ENCODE results near the gene LPCAT4.

LPCAT4 gene

DNA sequence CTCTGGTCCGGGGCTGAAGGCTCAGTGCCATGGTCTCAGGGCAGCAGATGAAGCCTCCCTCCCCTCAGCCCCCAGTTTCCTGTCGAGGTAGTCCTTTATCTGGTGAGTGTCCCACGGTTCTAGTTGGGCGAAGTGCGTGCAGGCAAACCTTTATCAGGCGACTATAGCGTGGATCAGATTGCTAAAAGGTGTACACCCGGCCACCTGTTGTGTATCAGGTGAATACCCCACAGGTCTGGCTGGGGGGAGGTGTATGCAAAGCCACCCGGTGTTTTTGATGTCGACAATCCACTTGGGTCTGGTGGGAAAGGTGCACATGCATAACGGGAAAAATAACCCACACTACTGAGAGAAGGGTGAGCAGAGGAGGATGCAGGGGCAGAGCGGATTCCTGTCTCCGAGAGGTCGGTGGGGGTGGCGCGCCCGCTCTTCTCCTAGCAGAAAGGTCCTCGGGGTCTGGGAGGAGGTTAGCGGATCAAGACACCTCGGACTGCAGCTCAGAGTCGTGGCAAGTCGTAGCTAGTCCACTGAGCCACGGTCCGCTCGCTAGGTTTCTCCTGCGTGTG lies 29.9 kb downstream of the LPCAT4 start:
- Mint-ChIP-seq H3K36me3 (peaks cover 9% of the 10 kb centered on the region), H3K9me3 (no peaks in the 10 kb centered on the region), H3K4me3 (peak overlapping the region; percentile 99), H3K27me3 (no peaks in the 10 kb centered on the region), H3K27ac (peak overlapping the region; percentile 98), H3K4me1 (peaks cover 27% of the 10 kb centered on the region)
- peak; percentile 4 for ATAC-seq (ENCODE audit: low read depth)
- DNase-seq (ENCODE audit: low spot score in 2 of 2) = peak in 1 of 2 donors; percentile 10

DNA sequence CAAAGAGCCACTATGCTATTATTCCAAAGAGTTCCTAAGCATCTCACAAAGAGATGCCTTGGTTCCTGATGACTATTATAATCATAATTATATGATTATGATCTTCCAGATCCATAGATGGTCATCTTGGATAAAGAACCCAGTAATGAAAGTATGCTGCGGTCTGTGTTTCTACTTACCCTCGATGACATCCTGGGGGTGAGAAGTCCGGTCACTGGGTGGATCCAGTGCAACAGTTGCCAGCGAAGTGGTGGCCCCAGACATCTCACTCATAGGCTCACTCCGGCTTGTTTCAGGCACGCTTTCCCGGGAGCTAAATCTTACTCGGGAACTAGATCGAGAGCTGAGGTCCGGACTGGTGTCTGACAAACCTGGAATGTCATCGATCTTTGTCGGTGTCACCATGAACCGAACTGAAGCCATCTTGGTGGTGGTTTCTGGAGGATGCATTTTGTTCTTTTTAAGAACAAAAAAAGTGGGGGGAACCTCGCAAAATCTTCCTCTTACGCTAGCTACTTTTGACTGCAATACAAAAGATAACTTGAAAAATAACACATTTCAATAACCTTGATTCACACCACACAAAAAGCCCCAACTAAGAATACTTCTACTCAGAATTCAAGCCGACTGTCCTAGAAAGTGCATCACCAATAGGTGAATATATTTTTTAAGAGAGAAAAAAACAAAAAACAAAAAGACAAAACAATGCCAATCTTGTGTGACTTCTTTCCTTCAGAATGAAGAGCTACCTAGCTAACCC lies 30.6 kb downstream of the LPCAT4 start:
- H3K4me1 Mint-ChIP-seq = peaks cover 27% of the 10 kb centered on the region
- no peaks in the 10 kb centered on the region for H3K27me3 Mint-ChIP-seq
- DNase-seq (ENCODE audit: low spot score in 2 of 2) (no peak), ATAC-seq (ENCODE audit: low read depth) (no peak)
- H3K27ac Mint-ChIP-seq = peak overlapping the region; percentile 98
- peaks cover 7% of the 10 kb centered on the region for H3K36me3 Mint-ChIP-seq
- no peaks in the 10 kb centered on the region for H3K9me3 Mint-ChIP-seq
- peak overlapping the region; percentile 99 for H3K4me3 Mint-ChIP-seq

DNA sequence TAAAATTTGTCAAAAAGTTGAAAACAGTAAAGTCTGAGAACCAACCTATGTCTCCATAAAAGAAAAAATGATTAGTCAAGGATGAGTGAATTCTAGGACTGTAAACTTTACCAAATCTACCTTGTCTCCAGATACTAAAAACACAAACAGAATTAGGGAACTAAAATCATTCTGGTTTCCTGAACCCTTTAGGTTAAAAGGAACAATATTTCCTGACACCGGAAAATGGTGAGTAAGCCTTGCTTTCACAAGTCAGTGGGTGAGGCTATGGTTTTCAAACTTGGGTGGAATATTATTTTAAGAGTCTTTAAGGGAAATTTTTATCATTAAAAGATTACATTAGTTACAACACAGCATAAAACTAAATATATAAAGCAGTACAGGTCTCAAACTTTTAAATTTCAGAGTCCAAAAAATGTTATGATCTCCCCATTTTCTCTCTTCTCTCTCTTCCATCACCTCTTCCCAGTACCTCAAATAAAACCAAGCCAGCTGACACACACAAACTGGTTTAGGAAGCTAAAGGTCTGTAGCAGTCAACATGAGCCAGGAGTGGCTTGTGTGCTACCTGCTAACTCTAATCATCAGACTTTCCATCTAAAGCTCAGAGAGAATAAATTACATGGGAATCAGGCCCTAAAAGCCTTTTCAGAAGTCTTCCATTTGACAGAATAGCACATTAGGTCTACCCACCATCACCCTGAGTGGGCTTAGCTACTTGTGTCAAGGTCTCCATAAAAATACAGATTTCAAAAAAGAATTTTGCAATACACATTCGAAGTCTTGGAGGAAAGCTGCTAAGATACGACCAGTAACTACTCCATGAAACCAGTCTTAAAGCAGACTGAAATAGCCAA lies 31.6 kb downstream of the LPCAT4 start:
- ATAC-seq (ENCODE audit: low read depth) = no peak
- no peaks in the 10 kb centered on the region for H3K9me3 Mint-ChIP-seq
- H3K36me3 Mint-ChIP-seq = peaks cover 3% of the 10 kb centered on the region
- peak overlapping the region; percentile 99 for H3K4me3 Mint-ChIP-seq
- DNase-seq (ENCODE audit: low spot score in 2 of 2) = no peak
- no peaks in the 10 kb centered on the region for H3K27me3 Mint-ChIP-seq
- H3K27ac Mint-ChIP-seq = peak overlapping the region; percentile 98
- peaks cover 28% of the 10 kb centered on the region for H3K4me1 Mint-ChIP-seq

DNA sequence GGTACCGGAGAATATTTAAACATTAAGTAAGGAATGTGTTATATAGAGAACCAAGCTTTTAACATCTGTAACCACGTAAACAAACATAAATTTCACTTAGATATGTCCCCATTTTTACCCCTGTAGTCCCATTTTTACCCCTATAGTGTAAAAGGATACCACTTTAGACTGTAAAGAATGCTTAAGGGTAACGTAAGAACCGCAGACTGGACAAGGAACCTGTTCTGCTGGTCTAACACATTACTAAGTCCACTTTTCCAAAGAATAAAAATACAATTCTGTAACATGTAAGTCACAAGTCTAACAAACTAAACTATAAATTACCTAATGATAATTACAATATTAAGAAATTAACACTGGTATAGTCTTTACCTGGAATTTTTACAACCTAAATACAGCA lies 32.3 kb downstream of the LPCAT4 start:
- Mint-ChIP-seq H3K27ac (peak overlapping the region; percentile 98), H3K9me3 (no peaks in the 10 kb centered on the region), H3K27me3 (no peaks in the 10 kb centered on the region), H3K4me3 (peak overlapping the region; percentile 99), H3K36me3 (peaks cover 7% of the 10 kb centered on the region), H3K4me1 (peaks cover 32% of the 10 kb centered on the region)
- ATAC-seq (ENCODE audit: low read depth) = no peak
- DNase-seq (ENCODE audit: low spot score in 2 of 2) = no peak

DNA sequence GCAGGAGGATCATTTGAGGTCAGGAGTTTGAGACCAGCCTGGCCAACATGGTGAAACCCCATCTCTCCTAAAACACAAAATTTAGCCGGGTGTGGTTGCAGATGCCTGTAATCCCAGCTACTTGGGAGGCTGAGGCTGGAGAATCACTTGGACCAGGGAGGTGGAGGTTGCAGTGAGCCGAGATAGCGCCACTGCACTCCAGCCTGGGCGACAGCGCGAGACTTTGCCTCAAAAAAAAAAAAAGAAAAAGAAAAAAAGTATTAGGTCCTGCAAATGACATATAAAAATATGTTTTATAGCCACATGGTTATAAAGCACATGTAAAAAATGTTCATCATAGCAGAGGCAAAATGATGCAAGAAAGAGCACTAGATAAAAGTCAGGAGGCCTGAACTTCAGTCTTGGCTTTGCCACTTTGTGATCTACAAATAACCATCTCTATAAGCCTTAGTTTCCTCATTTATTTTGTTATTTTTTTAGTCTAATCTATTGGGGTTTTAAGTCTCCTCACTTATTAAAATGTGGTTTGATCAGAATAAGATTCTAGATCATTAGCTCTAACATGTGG lies 34.4 kb downstream of the LPCAT4 start:
- no peak for DNase-seq (ENCODE audit: low spot score in 2 of 2)
- Mint-ChIP-seq H3K36me3 (peaks cover 7% of the 10 kb centered on the region), H3K27me3 (no peaks in the 10 kb centered on the region), H3K4me1 (peaks cover 41% of the 10 kb centered on the region), H3K9me3 (no peaks in the 10 kb centered on the region), H3K4me3 (peak overlapping the region; percentile 6), H3K27ac (peak overlapping the region; percentile 98)
- ATAC-seq (ENCODE audit: low read depth) = no peak

DNA sequence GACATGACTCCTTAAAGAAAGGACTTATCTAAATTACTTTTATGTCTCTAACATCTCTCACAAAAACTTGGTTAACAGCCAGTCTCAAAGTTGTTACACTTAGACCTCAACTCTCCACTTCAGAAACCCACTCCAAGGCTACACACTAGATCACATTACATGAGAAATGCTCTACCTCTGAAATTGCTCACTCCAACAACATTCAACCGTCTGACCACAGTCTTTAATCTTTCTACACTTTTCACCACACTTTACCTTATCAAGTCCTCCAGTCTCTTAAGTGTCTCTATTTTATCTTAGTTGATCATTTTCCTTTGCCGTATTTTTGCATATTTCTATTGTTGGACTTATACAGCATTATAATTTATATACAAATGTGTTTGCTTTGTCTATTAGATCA lies 35.2 kb downstream of the LPCAT4 start:
- peaks cover 38% of the 10 kb centered on the region for H3K4me1 Mint-ChIP-seq
- DNase-seq (ENCODE audit: low spot score in 2 of 2) (no peak), ATAC-seq (ENCODE audit: low read depth) (no peak)
- H3K36me3 Mint-ChIP-seq = peaks cover 7% of the 10 kb centered on the region
- H3K4me3 Mint-ChIP-seq = peak overlapping the region; percentile 6
- H3K9me3 Mint-ChIP-seq = no peaks in the 10 kb centered on the region
- H3K27ac Mint-ChIP-seq = peak overlapping the region; percentile 56
- H3K27me3 Mint-ChIP-seq = no peaks in the 10 kb centered on the region

DNA sequence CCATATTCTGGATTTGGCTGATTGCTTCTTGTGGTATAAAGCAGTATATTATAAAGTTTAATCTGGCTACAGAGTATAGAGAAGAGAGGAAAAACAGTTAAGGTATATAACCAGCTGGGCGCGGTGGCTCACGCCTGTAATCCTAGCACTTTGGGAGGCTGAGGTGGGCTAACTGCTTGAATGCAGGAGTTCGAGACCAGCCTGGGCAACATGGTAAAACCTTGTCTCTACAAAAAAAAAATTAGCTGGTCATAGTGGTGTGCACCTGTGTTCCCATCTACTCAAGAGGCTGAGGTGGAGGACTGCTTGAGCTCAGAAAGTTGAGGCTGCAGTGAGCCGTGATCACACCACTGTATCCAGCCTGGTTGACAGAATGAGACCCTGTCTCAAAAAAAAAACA lies 36.7 kb downstream of the LPCAT4 start:
- peak overlapping the region; percentile 70 for H3K27ac Mint-ChIP-seq
- DNase-seq (ENCODE audit: low spot score in 2 of 2) (no peak), ATAC-seq (ENCODE audit: low read depth) (no peak)
- peaks cover 7% of the 10 kb centered on the region for H3K36me3 Mint-ChIP-seq
- no peaks in the 10 kb centered on the region for H3K9me3 Mint-ChIP-seq
- H3K4me3 Mint-ChIP-seq = peak overlapping the region; percentile 46
- H3K27me3 Mint-ChIP-seq = no peaks in the 10 kb centered on the region
- peaks cover 37% of the 10 kb centered on the region for H3K4me1 Mint-ChIP-seq

DNA sequence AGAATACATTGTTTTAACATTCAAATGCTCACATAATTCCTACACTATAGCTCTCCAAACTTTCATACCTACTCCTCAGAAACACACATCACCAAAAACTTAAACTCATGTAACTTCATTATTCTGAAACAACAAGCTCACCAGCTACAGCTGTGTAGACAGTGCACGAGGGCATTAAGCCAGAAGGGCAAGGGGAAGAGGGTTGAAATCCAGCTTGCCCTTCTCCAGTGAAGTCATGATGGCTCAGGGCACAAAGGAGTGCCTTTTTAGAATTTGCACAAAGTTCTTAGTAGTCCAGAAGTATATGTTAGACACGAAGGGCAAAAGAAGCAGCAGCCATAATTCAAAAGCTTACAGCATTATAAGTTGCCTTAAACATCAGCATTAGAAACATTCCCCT lies 38.0 kb downstream of the LPCAT4 start:
- Mint-ChIP-seq H3K4me1 (peaks cover 36% of the 10 kb centered on the region), H3K9me3 (no peaks in the 10 kb centered on the region)

DNA sequence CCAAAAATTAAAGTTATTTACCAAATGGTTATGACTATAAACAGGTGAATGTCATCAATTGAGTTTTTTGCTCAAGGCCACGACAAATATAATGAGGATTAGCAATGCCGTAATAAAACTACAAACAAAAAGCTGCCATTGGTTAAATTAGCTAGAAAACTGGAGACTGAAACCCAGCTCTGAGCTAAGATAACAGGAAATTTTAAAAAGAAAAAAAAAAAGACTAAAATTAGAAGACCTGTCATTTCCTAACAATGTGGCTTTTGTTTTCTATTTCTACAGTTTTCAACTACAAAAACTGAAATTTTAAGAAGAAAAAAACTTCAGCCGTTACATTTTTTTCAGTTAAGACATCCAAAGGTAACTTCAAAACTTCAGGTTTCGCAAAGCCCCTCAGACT lies 39.1 kb downstream of the LPCAT4 start:
- Mint-ChIP-seq H3K4me1 (peaks cover 36% of the 10 kb centered on the region), H3K36me3 (peaks cover 8% of the 10 kb centered on the region), H3K9me3 (peaks cover 1% of the 10 kb centered on the region), H3K27ac (peak overlapping the region; percentile 70), H3K4me3 (peak overlapping the region; percentile 24), H3K27me3 (no peaks in the 10 kb centered on the region)
- ATAC-seq (ENCODE audit: low read depth) (peak; percentile 23), DNase-seq (ENCODE audit: low spot score in 2 of 2) (no peak)

More for the DNA sequence above, 38.0 kb downstream of the LPCAT4 start:
- H3K27me3 Mint-ChIP-seq = no peaks in the 10 kb centered on the region
- H3K36me3 Mint-ChIP-seq = peaks cover 7% of the 10 kb centered on the region
- H3K27ac Mint-ChIP-seq = peak overlapping the region; percentile 70
- ATAC-seq (ENCODE audit: low read depth) (no peak), DNase-seq (ENCODE audit: low spot score in 2 of 2) (no peak)
- H3K4me3 Mint-ChIP-seq = peak overlapping the region; percentile 19

DNA sequence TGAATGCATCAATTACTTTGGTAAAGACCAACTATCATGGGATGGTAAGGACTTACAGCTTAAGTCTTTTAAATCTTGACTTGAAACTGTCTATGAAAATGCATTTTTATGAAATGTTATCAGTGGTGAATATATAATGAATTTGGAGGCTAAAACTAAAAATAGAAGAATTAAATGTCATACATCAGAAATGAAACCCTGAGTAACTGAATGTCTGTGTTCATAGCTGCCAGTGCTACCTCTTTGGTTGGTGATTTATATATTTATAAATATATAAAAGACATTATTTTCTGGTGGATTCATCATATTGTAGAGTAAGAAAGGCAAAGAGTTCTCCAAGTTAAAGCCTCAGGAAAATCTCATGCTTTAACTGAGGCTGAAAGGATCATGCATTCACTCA lies 41.6 kb downstream of the LPCAT4 start:
- no peaks in the 10 kb centered on the region for H3K27me3 Mint-ChIP-seq
- H3K9me3 Mint-ChIP-seq = peaks cover 2% of the 10 kb centered on the region
- ATAC-seq (ENCODE audit: low read depth) = no peak
- no peak overlapping the region for H3K4me3 Mint-ChIP-seq
- DNase-seq (ENCODE audit: low spot score in 2 of 2) = no peak
- H3K4me1 Mint-ChIP-seq = peaks cover 35% of the 10 kb centered on the region
- H3K36me3 Mint-ChIP-seq = peaks cover 10% of the 10 kb centered on the region
- peak overlapping the region; percentile 38 for H3K27ac Mint-ChIP-seq

DNA sequence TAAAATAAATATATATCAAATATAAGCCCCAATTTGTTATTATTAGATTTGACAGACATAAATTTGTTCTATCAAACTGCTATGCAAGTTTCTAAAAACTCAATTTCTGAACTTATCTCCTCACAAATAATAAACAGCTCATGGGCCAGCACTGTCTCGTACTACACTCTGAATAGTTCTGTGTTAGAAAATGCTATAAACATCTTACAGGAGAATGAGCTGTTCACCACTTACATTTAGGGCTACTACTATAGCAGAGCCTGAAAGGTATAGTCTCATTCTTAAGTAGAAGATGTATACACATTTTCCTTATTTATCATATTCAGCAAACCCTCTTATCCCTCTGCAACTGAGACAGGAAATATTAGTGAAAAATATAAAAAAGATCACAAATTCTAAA lies 42.1 kb downstream of the LPCAT4 start:
- DNase-seq (ENCODE audit: low spot score in 2 of 2) (no peak), ATAC-seq (ENCODE audit: low read depth) (no peak)
- Mint-ChIP-seq H3K27me3 (no peaks in the 10 kb centered on the region), H3K4me1 (peaks cover 36% of the 10 kb centered on the region), H3K36me3 (peaks cover 9% of the 10 kb centered on the region), H3K4me3 (no peak overlapping the region), H3K9me3 (peaks cover 2% of the 10 kb centered on the region), H3K27ac (peak overlapping the region; percentile 38)

DNA sequence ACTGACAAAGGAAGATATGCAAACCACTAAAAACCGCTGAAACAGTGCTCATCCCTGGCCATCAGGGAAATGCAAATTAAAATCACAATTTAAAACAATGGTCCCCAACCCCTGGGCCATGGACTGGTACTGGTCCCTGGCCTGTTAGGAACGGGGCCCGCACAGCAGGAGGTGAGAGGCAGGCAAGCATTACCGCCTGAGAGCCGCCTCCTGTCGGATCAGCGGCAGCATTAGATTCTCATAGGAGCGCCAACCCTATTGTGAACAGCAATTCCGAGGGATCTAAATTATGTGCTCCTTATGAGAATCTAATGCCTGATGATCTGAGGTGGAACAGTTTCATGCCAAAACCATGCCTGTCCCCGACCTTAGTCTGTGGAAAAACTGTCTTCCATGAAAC lies 43.8 kb downstream of the LPCAT4 start:
- DNase-seq (ENCODE audit: low spot score in 2 of 2) = no peak
- Mint-ChIP-seq H3K4me1 (peaks cover 34% of the 10 kb centered on the region), H3K27me3 (no peaks in the 10 kb centered on the region), H3K36me3 (peaks cover 9% of the 10 kb centered on the region), H3K27ac (no peak overlapping the region), H3K9me3 (peaks cover 2% of the 10 kb centered on the region), H3K4me3 (no peak overlapping the region)
- ATAC-seq (ENCODE audit: low read depth) = no peak

DNA sequence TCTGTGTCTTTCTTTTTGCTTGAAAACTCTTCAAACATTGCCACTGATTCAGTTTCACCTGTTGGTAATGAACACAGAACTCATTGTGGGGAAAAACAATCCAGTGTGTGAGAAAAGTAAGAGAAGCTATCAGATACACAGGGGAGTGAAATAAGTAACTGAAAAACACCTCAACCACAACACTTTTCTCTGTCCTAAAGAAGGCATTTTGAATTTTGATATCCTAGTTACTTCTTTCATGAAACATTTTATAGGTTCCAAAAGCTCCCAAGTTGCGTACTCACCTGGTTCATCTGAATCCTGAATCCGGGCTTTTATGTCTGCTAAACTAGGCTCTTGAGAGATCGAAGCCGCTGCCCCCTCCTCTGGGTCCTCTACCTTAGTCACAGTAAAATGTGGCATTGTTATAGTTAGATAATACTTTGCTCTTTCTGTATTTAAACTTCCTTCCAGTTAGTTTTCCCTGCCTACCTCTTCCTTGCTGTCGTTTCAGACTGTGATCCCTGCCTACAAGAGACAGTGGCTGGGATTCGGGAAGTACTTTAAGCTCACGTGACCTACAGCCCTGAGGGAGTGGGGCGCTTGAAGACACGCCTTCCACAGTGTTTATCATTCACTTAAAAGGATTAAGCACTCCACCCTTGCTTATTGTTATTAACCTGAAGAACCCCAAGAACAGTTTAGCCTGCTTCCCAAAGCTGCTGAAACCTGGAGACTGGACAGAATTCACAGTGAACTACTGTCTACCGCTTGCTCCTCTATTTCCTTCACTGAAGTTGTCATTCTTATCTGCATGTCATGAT lies 48.5 kb downstream of the LPCAT4 start:
- peak overlapping the region; percentile 82 for H3K27ac Mint-ChIP-seq
- peaks cover 16% of the 10 kb centered on the region for H3K36me3 Mint-ChIP-seq
- H3K4me3 Mint-ChIP-seq = peak overlapping the region; percentile 97
- H3K9me3 Mint-ChIP-seq = peaks cover 2% of the 10 kb centered on the region
- H3K27me3 Mint-ChIP-seq = no peaks in the 10 kb centered on the region
- DNase-seq (ENCODE audit: low spot score in 2 of 2) (no peak), ATAC-seq (ENCODE audit: low read depth) (peak; percentile 87)
- peaks cover 31% of the 10 kb centered on the region for H3K4me1 Mint-ChIP-seq

Data from memory B cell (primary cell).